Uterus (tissue), 4 donors: ENCODE measurements around the gene NUBPL. TPM values are rescaled to one million over a fixed set of nuclear protein-coding genes. Genes with fewer than 3 reads are reported as not detected.
"Not testable (repeated sequence)": the region's sequence is repeated elsewhere in the genome, so short reads cannot be mapped to it uniquely, and the experiment has no call there.

Source experiments
- DNase-seq, 2 donors: peaks; one replicate each; pipeline ENCODE4 v3.0.0-alpha.2; 2019 to 2020
- H3K27ac ChIP-seq, 2 donors: fragments of 200-600 bp; sonication (generic); 1 replicate in 1 of 2; 2 replicates in 1 of 2; pipeline ENCODE4 v1.5.1; 2016 to 2018
- H3K27me3 ChIP-seq, 2 donors: fragments of 200-600 bp; sonication (generic); one replicate each; pipeline ENCODE4 v1.5.1; 2018 to 2019; ENCODE audit warnings: control low read depth in 1 of 2
- H3K36me3 ChIP-seq, 2 donors: fragments of 200-600 bp; sonication (generic); one replicate each; pipeline ENCODE4 v1.5.1; 2019; ENCODE audit warnings: control low read depth in 1 of 2
- H3K4me1 ChIP-seq, 2 donors: fragments of 200-600 bp; sonication (generic); one replicate each; pipeline ENCODE4 v1.5.1; 2018 to 2019; ENCODE audit warnings: control low read depth in 1 of 2
- H3K4me3 ChIP-seq, 2 donors: fragments of 200-600 bp; sonication (generic); 1 replicate in 1 of 2; 2 replicates in 1 of 2; pipeline ENCODE4 v1.5.1; 2018 to 2019; ENCODE audit warnings: mild to moderate bottlenecking in 1 of 2
- H3K9me3 ChIP-seq, 2 donors: fragments of 200-600 bp; sonication (generic); one replicate each; pipeline ENCODE4 v1.5.1; 2019; ENCODE audit warnings: control low read depth in 1 of 2
- POLR2A ChIP-seq, 2 donors: fragments of 450-650 bp; IDR thresholded peaks; one replicate each; pipeline ENCODE4 v1.6.1; 2016; ENCODE audit warnings: antibody characterized with exemption in 2 of 2, mild to moderate bottlenecking in 1 of 2, moderate library complexity in 1 of 2
- intact Hi-C: fragments of 100-400 bp; cut with DNase I; formaldehyde crosslinking; loops from one replicate; pipeline ENCODE4 v1.15.1; 2023; ENCODE audit warnings: low total_unique reads
- total RNA-seq, 4 donors: library from RNA; depleted of rRNA in 3 of 4; stranded (reverse); fragments of >200 nt in 3 of 4; gene quantifications; one replicate each; pipeline versions ENCODE4 v1.1.0 to v1.2.4, GENCODE V29; 2014 to 2023
- TF ChIP-seq, protein P1 (sequence below), 4 experiments: fragments of 200-600 bp in 2 of 4; fragments of 450-650 bp in 2 of 4; sonication (generic) in 2 of 4; IDR thresholded peaks; one replicate each; pipeline ENCODE4 v1.5.1; 2016 to 2019; ENCODE audit warnings: antibody characterized with exemption in 4 of 4, mild to moderate bottlenecking in 2 of 4, moderate library complexity in 1 of 4
- donor health status: DM: yes; HTN: yes; CAD: no.

Gene NUBPL
- total RNA-seq, 4 donors from 2014 or later = 1.5 to 31.5 (median 12.2) TPM

DNA sequence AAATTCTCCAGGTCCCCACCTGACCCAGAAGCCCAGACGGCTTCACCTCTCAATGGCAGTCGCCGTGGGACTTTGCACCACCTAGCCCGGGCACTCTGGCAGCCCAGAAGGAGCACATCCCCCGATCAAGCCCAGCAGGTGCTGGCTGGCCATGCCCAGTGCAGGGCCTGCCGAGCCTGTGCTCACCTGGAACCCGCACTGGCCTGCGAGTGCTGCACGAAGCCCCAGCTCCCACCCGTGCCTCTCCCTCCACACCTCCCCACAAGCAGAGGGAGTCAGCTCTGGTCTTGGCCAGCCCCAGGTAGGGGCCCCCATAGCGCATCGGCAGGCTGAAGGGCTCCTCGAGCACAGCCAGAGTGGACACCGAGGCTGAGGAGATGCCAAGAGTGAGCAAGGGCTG is 144.5 kb downstream of the NUBPL start:
- no peaks in the 10 kb centered on the region for H3K27me3 ChIP-seq
- H3K9me3 ChIP-seq = no peaks in the 10 kb centered on the region
- no peaks in the 10 kb centered on the region for H3K4me1 ChIP-seq
- H3K27ac ChIP-seq = no peak overlapping the region
- intact Hi-C loops = no loop called here
- H3K36me3 ChIP-seq = no peaks in the 10 kb centered on the region
- DNase-seq = no peak
- no peak overlapping the region for H3K4me3 ChIP-seq
- no peak for TF ChIP-seq POLR2A (IDR thresholded peaks at IDR 0.05)
- TF ChIP-seq, protein P1, sequence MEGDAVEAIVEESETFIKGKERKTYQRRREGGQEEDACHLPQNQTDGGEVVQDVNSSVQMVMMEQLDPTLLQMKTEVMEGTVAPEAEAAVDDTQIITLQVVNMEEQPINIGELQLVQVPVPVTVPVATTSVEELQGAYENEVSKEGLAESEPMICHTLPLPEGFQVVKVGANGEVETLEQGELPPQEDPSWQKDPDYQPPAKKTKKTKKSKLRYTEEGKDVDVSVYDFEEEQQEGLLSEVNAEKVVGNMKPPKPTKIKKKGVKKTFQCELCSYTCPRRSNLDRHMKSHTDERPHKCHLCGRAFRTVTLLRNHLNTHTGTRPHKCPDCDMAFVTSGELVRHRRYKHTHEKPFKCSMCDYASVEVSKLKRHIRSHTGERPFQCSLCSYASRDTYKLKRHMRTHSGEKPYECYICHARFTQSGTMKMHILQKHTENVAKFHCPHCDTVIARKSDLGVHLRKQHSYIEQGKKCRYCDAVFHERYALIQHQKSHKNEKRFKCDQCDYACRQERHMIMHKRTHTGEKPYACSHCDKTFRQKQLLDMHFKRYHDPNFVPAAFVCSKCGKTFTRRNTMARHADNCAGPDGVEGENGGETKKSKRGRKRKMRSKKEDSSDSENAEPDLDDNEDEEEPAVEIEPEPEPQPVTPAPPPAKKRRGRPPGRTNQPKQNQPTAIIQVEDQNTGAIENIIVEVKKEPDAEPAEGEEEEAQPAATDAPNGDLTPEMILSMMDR (IDR thresholded peaks at IDR 0.05) = no peak

DNA sequence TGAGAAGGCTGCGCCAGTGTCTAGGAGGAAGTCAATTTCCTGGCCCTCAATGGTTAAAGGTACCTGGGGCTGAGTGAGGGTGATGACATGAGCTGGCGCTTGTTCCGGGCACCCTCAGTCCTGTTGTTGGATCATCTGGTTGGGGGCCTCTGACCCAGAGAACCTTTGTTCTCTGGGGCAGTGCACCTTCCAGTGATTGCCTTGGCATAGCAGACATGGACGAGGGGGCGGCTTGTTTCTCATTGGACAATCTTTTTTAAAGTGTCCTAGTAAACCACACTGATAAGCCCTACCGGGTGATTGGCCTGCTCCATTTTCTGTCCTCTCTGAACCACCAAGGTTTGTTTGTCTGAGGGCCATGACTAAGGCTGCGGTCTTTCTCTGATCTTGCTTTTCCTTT is 147.5 kb downstream of the NUBPL start:
- H3K4me1 ChIP-seq, H3K27ac ChIP-seq, H3K27me3 ChIP-seq, DNase-seq, H3K9me3 ChIP-seq, H3K4me3 ChIP-seq, H3K36me3 ChIP-seq, intact Hi-C loops: not testable (repeated sequence)

DNA sequence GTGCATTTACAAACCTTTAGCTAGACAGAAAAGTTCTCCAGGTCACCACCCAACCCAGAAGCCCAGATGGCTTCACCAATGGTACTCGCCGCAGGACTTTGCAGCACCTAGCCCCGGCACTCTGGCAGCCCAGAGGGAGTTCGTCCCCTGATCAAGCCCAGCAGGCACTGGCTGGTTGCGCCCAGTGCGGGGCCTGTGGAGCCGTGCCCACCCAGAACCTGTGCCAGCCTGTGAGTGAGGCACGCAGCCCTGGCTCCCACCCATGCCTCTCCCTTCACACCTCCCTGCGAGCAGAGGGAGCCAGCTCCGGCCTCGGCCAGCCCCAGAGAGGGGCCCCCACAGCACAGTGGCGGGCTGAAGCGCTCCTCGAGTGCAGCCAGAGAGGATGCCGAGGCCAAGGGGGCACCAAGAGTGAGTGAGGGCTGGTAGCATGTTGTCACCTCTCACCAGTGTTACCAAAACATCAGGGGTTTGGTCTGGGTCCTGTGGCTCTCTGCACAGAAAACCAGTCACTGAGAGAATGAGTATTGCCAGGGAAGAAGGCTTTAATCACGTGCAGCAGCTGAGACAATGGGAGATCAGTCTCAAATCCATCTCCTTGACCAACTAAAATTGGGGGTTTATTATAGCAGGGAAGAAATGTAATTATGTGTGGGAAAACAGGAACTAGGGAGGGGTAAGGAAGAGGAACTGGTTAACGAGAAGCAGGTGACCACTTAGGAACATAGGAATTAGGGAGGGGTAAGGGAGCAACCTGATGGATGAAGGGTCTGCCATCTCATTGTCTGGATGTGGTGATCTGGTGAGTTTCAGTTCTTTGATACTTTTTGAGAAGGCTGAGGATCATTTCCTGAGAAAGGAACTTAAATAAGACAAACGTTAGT is 151.3 kb downstream of the NUBPL start:
- no peak for DNase-seq
- Histone ChIP-seq H3K27ac (no peak overlapping the region), H3K4me1 (no peaks in the 10 kb centered on the region), H3K4me3 (no peak overlapping the region), H3K9me3 (no peaks in the 10 kb centered on the region), H3K27me3 (no peaks in the 10 kb centered on the region), H3K36me3 (no peaks in the 10 kb centered on the region)
- intact Hi-C loops = no loop called here
- TF ChIP-seq, protein P1 (IDR thresholded peaks at IDR 0.05) = no peak
- TF ChIP-seq POLR2A (IDR thresholded peaks at IDR 0.05) = no peak

DNA sequence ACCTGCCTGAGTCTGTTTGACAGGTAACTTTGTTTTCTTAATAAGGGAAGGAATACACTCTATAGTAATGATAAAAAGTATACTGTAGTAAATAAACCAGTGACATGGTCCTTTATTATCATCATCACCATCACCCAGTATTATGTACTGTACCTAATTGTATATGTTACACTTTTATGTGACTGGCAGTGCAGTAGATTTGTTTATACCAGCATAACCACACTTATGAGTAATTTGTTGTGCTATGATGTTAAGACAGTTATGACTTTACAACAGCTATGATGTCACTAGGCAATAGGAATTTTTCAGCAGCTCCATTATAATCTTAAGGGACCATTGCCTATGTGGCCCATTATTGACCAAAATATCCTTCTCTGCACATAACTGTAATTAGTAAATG is 155.0 kb downstream of the NUBPL start:
- DNase-seq = no peak
- intact Hi-C loops = no loop called here

DNA sequence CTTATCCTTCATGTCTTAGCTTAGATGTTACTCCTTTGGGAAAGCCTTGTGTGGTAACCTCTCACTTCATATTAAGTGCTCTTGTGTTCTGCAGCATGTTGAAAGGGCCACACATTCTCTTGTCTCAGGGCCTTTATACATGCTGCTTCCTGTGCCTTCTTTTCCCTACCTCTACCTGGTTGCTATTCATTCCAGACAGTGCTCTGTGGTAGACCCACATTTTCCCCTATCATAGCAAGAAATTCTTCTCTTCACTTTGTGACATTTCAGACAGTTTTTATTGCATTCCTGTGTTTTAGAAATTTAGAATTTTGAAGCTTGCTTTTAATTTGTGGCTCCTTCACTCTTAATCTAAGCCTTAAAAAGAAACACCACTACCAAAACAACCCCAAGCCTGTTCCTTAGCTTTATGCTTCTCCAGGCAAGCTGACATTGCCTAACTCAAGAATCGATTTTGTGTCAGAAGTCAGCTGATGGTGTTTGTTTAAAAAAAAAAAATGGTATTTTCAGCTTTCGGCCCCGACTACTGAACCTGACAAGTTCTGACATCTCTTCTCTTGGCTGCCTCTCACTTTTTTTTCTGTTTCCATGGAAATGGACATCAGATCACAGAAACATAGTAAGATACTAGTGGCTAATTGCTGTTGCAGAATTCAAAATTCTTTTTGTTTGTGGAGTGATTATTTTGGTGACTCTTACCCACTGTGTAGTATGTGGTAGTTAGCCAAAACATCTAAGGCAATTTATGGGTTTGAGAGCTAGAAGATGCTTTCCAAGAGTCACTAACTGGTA is 156.3 kb downstream of the NUBPL start:
- DNase-seq = no peak
- Histone ChIP-seq H3K36me3 (no peaks in the 10 kb centered on the region), H3K27ac (peak overlapping the region in 1 of 2 donors; percentile 30), H3K27me3 (no peaks in the 10 kb centered on the region), H3K4me1 (no peaks in the 10 kb centered on the region), H3K9me3 (no peaks in the 10 kb centered on the region), H3K4me3 (no peak overlapping the region)
- TF ChIP-seq, protein P1 (IDR thresholded peaks at IDR 0.05) = no peak
- TF ChIP-seq POLR2A (IDR thresholded peaks at IDR 0.05) = no peak
- intact Hi-C loops = no loop called here

More for the DNA sequence above, 155.0 kb downstream of the NUBPL start:
- Histone ChIP-seq H3K27me3 (no peaks in the 10 kb centered on the region), H3K36me3 (no peaks in the 10 kb centered on the region), H3K27ac (no peak overlapping the region), H3K4me1 (no peaks in the 10 kb centered on the region), H3K4me3 (no peak overlapping the region), H3K9me3 (no peaks in the 10 kb centered on the region)
- TF ChIP-seq POLR2A (IDR thresholded peaks at IDR 0.05) = no peak
- TF ChIP-seq, protein P1 (IDR thresholded peaks at IDR 0.05) = no peak
